ENCODE measurements around the gene GLP2R.

DNA sequence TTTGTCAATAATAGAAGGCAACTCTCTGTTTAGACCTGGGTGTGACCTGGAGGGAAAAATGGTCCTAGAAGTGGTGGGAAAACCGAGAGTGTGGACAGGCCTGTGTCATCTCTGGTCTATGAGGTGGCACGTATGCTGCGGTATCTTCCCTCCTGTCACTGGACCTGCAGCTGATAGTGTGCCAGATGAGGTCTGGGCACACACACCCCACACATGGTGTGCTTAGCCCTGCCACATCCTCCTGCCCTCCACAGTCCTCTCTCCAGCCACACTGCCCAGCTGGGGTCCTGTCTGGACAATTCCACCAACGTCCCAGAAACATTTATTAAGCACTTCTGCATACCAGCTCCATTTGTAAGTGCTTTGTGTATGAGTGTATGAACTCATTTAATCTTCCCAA, 37.2 kb downstream of the GLP2R start:
- TF ChIP-seq GATA2 (IDR thresholded peaks at IDR 0.05; ENCODE audit: low read depth, low read length) (no peak), GATA3 (IDR thresholded peaks at IDR 0.05; ENCODE audit: low read depth, low read length) (no peak)
